NK-92 (cell line): ENCODE data around the gene RBL1.
"Not testable (repeated sequence)": the region's sequence is repeated elsewhere in the genome, so short reads cannot be mapped to it uniquely, and the experiment has no call there.

Experiments
- DNase-seq: peaks from one replicate; lab custom pipeline; 2025; ENCODE audit not compliant: unreplicated experiment; lab: John Stamatoyannopoulos, UW

RBL1 gene

GRCh38 chr20:37095599-37096414 lies at the start of gene RBL1:
RBL1 (minus strand) TSS chr20:37095997; CDS start chr20:37095928, 69 bp downstream.
- no peak for DNase-seq

- DNase-seq, result no peak
These were observed 49.1 kb upstream of the RBL1 start for GRCh38 chr20:37144856-37145404.

GRCh38 chr20:37142708-37143107 lies 46.9 kb upstream of the RBL1 start:
- no peak for DNase-seq

- DNase-seq, result no peak
These were observed 41.8 kb upstream of the RBL1 start for GRCh38 chr20:37137547-37137946.

GRCh38 chr20:37133952-37134351 lies 38.2 kb upstream of the RBL1 start:
- DNase-seq, result no peak

- DNase-seq, result no peak
These were observed 35.7 kb upstream of the RBL1 start for GRCh38 chr20:37131486-37131885.

- no peak for DNase-seq
These were observed 33.0 kb upstream of the RBL1 start for GRCh38 chr20:37128803-37129202.

GRCh38 chr20:37126290-37126689 lies 30.5 kb upstream of the RBL1 start:
- not testable (repeated sequence) for DNase-seq

GRCh38 chr20:37123441-37123840 lies 27.6 kb upstream of the RBL1 start:
- DNase-seq, result no peak

GRCh38 chr20:37120497-37120896 lies 24.7 kb upstream of the RBL1 start:
- DNase-seq, result no peak

GRCh38 chr20:37119356-37120036 lies 23.7 kb upstream of the RBL1 start:
- no peak for DNase-seq

GRCh38 chr20:37114012-37114411 lies 18.2 kb upstream of the RBL1 start:
- no peak for DNase-seq

- no peak for DNase-seq
These were observed 16.2 kb upstream of the RBL1 start for GRCh38 chr20:37111926-37112455.

GRCh38 chr20:37108676-37109075 lies 12.9 kb upstream of the RBL1 start:
- DNase-seq, result no peak

- no peak for DNase-seq
These were observed 6.8 kb upstream of the RBL1 start for GRCh38 chr20:37102571-37102970.

- DNase-seq, result no peak
These were observed 731 bp upstream of the RBL1 start for GRCh38 chr20:37096415-37097041.

GRCh38 chr20:37095108-37095598 lies 644 bp downstream of the RBL1 start:
- DNase-seq, result no peak

GRCh38 chr20:37090407-37090806 lies 5.4 kb downstream of the RBL1 start:
- DNase-seq, result no peak

- no peak for DNase-seq
These were observed 14.0 kb downstream of the RBL1 start for GRCh38 chr20:37081717-37082289.

GRCh38 chr20:37077009-37077408 lies 18.8 kb downstream of the RBL1 start:
- DNase-seq, result no peak
